ENCODE results near the gene DSCAM. TPM values are rescaled to one million over a fixed set of nuclear protein-coding genes. Genes with fewer than 3 reads are reported as not detected.

The DSCAM gene
- total and polyA plus RNA-seq, 10 of the 15 experiments (the other 5 are each of a cell fraction or from before 2014, with no cell fraction given) = not detected

DNA sequence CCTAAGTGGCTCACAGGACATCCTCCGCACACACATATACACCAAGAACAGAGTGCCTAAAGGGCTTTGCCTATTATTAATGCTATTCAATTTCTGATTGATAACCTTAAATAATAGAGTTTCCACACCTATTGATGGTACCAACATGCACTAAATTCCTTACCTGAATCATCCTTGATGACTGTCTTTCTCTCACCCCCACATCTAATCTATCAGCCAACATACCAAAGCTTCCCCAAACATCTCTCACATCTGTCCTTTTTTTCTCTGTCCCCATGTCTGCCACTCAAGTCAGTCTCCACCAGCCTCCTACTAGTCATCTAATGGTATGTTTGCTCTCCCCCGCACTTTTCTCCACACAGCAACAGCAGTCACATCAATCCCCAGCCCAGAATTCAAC, 174.4 kb downstream of the DSCAM start:
- ChIA-PET SMC1A (ENCODE audit: uncharacterized antibody, unreplicated experiment) (no interaction called here), RAD21 (ENCODE audit: unreplicated experiment) (no interaction called here), CTCF (no interaction called here), POLR2A (no interaction called here)
- no peak overlapping the region for H3K9ac ChIP-seq (ENCODE audit: control insufficient read depth, insufficient read depth, low read length)
- TF ChIP-seq ZNF207 (IDR thresholded peaks at IDR 0.05; ENCODE audit: borderline replicate concordance) (no peak), ZNF217 (IDR thresholded peaks at IDR 0.05) (no peak), RAD51 (IDR thresholded peaks at IDR 0.05) (no peak), IRF4 (IDR thresholded peaks at IDR 0.05; ENCODE audit: low read depth, low read length) (no peak)
- TF ChIP-seq, protein P1, sequence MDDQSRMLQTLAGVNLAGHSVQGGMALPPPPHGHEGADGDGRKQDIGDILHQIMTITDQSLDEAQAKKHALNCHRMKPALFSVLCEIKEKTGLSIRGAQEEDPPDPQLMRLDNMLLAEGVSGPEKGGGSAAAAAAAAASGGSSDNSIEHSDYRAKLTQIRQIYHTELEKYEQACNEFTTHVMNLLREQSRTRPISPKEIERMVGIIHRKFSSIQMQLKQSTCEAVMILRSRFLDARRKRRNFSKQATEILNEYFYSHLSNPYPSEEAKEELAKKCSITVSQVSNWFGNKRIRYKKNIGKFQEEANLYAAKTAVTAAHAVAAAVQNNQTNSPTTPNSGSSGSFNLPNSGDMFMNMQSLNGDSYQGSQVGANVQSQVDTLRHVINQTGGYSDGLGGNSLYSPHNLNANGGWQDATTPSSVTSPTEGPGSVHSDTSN (IDR thresholded peaks at IDR 0.05; ENCODE audit: insufficient replicate concordance, low read depth, low read length) = no peak
- TF ChIP-seq, protein P2, sequence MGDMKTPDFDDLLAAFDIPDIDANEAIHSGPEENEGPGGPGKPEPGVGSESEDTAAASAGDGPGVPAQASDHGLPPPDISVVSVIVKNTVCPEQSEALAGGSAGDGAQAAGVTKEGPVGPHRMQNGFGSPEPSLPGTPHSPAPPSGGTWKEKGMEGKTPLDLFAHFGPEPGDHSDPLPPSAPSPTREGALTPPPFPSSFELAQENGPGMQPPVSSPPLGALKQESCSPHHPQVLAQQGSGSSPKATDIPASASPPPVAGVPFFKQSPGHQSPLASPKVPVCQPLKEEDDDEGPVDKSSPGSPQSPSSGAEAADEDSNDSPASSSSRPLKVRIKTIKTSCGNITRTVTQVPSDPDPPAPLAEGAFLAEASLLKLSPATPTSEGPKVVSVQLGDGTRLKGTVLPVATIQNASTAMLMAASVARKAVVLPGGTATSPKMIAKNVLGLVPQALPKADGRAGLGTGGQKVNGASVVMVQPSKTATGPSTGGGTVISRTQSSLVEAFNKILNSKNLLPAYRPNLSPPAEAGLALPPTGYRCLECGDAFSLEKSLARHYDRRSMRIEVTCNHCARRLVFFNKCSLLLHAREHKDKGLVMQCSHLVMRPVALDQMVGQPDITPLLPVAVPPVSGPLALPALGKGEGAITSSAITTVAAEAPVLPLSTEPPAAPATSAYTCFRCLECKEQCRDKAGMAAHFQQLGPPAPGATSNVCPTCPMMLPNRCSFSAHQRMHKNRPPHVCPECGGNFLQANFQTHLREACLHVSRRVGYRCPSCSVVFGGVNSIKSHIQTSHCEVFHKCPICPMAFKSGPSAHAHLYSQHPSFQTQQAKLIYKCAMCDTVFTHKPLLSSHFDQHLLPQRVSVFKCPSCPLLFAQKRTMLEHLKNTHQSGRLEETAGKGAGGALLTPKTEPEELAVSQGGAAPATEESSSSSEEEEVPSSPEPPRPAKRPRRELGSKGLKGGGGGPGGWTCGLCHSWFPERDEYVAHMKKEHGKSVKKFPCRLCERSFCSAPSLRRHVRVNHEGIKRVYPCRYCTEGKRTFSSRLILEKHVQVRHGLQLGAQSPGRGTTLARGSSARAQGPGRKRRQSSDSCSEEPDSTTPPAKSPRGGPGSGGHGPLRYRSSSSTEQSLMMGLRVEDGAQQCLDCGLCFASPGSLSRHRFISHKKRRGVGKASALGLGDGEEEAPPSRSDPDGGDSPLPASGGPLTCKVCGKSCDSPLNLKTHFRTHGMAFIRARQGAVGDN (IDR thresholded peaks at IDR 0.05) = no peak
- TF ChIP-seq, protein P3, sequence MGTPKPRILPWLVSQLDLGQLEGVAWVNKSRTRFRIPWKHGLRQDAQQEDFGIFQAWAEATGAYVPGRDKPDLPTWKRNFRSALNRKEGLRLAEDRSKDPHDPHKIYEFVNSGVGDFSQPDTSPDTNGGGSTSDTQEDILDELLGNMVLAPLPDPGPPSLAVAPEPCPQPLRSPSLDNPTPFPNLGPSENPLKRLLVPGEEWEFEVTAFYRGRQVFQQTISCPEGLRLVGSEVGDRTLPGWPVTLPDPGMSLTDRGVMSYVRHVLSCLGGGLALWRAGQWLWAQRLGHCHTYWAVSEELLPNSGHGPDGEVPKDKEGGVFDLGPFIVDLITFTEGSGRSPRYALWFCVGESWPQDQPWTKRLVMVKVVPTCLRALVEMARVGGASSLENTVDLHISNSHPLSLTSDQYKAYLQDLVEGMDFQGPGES (IDR thresholded peaks at IDR 0.05) = no peak
- WGBS (ENCODE audit: insufficient coverage, insufficient replicate concordance, low lambda C conversion rate, missing lambda C conversion rate) = 21% methylated on average over 2 of the region's 2 CpGs
- H3K27ac ChIP-seq (ENCODE audit: control insufficient read depth, insufficient read depth) = no peak overlapping the region
- no TSS peak for BruUV-seq (replicated peaks)
- H3K4me3 ChIP-seq = no peak overlapping the region
- no peaks in the 10 kb centered on the region; the same call in 2 of the 3 replicates for H3K9me3 ChIP-seq (replicated peaks; ENCODE audit: control insufficient read depth, insufficient read depth, low read length)
- H2AFZ ChIP-seq (ENCODE audit: control insufficient read depth, low read depth, low read length) = no peak overlapping the region
- intact Hi-C loops (cut with micrococcal nuclease; ENCODE audit: unreplicated experiment) (no loop called here), in situ Hi-C loops (cut with MboI) (no loop called here)
- H3K4me1 ChIP-seq (ENCODE audit: control insufficient read depth, insufficient read depth, low read length) = no peaks in the 10 kb centered on the region
- no peaks in the 10 kb centered on the region for H3K27me3 ChIP-seq (replicated peaks in 1 of 2; ENCODE audit: control insufficient read depth in 2 of 2, insufficient read depth in 2 of 2, low read length in 1 of 2)
- H3K79me2 ChIP-seq (ENCODE audit: control insufficient read depth, insufficient read depth, low read length) = no peaks in the 10 kb centered on the region
- DNase-seq (ENCODE audit: low read depth, low spot score) (no peak), FAIRE-seq (no peak), ATAC-seq (no peak)
- H3K36me3 ChIP-seq (ENCODE audit: control insufficient read depth in 2 of 2, insufficient read depth in 2 of 2, low read length in 1 of 2) = no peaks in the 10 kb centered on the region
- no peak overlapping the region for H3K4me2 ChIP-seq (ENCODE audit: control insufficient read depth, insufficient read depth)
- no peaks in the 10 kb centered on the region for H4K20me1 ChIP-seq (ENCODE audit: control insufficient read depth, insufficient read depth)

Data from GM12878 (cell line).